GM12801 (cell line): ENCODE measurements around the gene MCM10.

Source experiments
- TF ChIP-seq, protein P1 (sequence below): IDR thresholded peaks from one replicate; pipeline ENCODE4 v1.5.1; 2011; ENCODE audit warnings: control low read depth; ENCODE audit not compliant: insufficient read length; ENCODE audit errors: extremely low read depth

MCM10 gene

DNA sequence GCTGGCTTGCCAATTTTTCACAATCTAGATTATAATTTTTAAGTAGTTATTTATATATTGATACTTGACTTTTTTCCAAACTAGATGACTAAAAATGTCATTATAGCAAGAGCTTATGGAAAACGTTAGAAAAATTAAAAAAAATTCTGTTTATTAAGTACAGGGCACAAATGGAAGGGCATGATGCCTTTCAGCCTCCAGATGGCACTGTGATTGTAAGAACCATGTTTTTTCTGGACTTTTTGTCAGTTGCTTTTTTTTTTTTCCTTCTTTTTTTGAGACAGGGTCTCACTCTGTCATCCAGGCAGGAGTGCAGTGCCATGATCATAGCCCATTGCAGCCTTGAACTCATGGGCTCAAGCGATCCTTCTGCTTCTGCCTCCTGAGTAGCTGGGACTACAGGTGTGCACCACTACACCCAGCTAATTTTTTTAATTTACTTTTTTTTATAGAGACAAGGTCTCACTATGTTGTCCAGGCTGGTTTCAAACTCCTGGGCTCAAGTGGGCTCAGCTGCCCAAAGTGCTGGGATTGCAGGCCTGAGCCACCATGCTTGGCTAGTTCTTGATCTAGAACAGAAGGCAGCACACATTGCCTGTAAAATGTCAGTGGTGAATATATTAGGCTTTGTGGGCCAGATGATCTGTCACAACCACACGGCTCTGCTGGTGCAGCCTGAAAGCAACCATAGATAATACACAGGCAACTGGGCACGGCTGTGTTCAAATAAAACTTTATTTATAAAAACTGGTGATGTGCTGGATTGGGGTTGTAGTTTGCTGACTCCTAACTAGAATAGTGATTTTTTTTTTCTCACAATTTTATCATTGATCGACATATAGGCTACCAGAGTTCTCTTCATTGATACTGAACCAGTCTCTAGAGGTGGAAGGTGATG, 45.4 kb downstream of the MCM10 start:
- TF ChIP-seq, protein P1, sequence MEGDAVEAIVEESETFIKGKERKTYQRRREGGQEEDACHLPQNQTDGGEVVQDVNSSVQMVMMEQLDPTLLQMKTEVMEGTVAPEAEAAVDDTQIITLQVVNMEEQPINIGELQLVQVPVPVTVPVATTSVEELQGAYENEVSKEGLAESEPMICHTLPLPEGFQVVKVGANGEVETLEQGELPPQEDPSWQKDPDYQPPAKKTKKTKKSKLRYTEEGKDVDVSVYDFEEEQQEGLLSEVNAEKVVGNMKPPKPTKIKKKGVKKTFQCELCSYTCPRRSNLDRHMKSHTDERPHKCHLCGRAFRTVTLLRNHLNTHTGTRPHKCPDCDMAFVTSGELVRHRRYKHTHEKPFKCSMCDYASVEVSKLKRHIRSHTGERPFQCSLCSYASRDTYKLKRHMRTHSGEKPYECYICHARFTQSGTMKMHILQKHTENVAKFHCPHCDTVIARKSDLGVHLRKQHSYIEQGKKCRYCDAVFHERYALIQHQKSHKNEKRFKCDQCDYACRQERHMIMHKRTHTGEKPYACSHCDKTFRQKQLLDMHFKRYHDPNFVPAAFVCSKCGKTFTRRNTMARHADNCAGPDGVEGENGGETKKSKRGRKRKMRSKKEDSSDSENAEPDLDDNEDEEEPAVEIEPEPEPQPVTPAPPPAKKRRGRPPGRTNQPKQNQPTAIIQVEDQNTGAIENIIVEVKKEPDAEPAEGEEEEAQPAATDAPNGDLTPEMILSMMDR = no peak

DNA sequence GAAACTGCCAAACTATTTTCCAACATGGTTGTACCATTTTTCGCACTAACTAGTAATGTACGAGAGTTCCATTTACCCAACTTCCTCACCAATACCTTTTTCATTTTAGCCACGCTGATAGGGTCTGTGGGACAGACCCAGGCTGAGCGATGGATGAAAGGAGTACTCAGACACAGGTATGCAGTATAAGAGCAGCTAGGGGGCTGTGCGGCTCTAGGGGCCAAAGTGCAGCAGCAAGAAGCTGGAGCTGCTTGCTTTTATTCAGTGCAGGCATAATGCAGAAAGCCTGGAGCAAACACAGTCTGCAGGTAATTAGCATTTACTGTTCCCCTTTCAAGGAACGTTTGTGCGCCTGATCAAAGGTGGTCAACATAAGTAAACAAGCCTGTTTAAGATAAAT, 51.8 kb downstream of the MCM10 start:
- TF ChIP-seq, protein P1 = no peak

DNA sequence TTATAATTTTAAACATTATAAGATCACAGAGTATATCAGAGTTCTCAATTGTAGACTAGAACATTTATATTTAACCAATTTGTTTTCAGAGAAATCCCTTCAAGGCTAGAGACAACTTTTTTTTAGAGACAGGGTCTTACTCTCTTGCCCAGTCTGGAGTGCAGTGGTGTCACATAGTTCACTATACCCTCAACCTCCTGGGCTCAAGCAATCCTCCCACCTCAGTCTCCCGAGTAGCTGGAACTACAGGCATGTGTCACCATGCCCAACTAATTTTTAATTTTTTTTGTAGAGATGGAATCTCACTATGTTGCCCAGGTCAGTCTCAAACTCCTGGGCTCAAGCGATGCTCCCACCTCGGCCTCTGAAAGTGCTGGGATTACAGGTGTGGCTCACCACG, 57.5 kb downstream of the MCM10 start:
- TF ChIP-seq, protein P1 = no peak

DNA sequence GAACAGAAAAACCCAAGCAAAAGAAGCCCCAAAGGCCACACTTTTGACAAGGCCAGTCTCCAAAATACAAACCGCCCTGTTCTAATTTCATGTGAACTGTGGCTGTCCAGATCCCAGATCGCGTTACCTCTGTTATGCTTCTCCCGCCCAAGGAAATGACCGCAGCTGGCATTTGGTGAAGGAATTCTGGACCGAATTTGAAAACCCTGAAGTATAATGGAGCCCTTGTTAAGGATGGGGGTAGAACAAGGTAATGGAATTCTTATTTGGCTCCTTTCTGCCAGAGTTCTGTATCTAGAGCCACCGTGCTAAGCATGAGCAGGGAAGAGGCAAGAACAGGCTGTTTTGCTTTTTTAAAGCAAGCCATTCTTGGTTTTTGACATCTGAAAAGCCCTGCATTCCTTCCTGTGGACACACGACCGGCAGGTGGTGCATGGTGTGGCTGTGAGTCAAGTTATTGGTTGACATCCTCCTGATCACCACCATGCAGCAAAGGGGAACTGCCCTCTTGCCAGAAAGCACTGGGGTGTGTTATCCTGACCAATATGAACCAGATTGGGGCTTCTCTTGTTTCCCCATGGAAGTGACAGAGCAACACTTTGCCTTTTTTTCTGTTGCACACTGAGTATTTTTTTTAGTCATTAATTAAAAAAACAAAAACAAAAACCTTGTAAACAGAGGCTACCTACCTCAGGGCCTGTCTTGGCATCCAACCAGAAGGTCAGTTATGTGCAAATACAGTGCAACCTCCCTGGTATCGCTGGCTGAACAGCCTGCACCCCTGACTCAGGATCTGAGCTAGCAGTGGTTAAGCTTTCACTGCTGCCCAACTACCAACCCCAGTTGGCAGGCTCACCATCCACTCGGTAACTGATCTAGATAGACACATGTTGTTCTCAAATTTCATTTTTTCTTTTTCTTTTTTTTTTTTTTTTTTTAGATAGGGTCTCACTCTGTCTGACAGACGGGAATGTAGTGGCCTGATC, 58.6 kb downstream of the MCM10 start:
- TF ChIP-seq, protein P1 = no peak

DNA sequence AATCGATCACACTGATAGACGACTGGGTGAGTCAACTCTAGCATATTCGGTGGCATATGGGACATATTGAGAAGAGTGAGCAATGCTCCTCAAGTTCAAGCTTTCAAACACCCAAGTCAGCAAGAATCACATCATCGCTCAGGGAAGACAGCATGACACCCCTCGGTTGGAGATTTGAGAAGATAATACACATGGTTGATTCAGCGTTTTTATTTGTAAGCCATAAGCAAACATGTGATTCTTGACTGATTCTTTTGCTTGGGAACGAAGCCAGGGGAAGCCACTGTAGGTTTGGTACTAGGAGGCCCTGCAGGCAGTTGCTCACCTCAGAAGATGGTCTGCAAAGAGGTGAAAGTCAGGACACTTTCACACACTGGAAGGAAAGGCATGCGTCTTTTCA, 60.2 kb downstream of the MCM10 start:
- TF ChIP-seq, protein P1 = no peak

DNA sequence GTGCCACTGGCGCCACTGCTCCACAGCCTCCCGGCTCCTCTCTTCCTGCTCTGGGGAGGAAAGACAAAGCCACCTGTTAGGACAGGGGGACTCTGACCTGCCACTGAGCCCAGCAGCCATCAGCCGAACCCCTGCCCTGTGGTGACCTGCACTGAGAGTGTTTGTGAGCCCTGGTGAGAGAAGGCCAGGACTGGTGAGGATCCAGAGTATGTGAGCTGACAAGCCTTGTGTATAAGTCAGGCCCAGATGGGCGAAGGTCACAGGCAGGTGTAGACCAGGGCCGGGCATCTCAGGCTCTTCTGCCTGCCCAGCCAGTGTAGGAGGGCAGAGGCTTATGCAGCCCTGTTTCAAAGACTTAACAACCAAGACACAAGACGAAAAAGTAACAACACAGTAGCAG, 60.8 kb downstream of the MCM10 start:
- TF ChIP-seq, protein P1 = no peak

DNA sequence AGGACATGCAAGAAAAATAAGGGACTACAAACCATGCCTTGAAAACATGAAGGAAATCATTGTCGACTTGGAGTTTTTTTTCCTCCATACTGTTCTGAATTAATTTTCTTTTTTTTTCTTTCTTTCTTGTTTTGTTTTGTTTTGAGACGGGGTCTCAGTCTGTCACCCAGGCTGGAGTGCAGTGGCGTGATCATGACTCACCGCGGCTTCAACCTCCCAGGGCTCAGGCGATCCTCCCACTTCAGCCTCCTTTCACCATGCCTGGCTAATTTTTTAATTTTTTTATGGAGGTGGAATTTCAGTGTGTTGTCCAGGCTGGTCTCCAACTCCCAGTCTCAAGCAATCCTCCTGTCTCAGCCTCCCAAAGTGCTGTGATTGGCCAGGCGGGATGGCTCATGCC, 61.2 kb downstream of the MCM10 start:
- TF ChIP-seq, protein P1 = no peak
